ENCODE results near the gene PDE7B.

Gene PDE7B

DNA sequence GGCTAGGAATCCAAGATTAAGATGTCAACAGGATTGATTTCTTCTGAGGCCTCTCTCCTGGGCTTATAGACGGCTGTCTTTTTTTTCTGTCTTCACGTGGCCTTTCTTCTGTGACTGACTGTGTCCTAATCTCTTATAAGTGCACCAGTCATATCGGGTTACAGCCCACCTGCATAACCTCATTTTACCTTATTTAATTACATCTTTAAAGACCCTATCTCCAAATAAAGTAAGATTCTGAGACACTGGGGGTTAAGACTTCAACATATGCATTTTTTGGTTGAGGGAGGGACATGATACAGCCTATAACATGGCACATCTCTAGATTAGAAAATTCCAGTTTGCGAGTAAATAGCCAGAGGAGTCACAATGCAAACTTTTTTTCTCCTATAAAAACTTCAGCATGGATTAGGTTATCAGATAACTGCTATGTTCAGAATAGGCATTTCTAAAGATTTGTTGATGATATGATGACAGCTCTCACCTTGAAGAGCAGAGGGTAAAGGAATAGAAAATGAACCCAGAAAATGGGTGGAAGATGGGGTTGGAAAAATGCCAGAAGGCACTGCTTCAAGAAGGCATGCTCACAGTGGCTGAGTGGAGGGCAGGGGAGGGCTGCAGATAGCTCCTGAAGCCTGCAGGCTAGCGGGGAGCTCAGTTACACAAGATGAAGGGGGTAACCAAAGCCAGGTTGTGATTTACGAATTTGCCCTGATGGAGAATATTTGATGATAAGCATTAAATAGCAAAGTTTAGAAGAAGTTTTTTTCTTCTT is 8.7 kb upstream of the PDE7B start:
- DNase-seq (ENCODE audit: low read depth in 2 of 2), result no peak
- H3K4me3 ChIP-seq (replicated peaks in 1 of 2; ENCODE audit: low read depth in 2 of 2, low read length in 2 of 2), result no peak overlapping the region
- no peak for TF ChIP-seq CTCF (IDR thresholded peaks at IDR 0.05; ENCODE audit: low read depth, low read length)

- TF ChIP-seq CTCF (IDR thresholded peaks at IDR 0.05; ENCODE audit: low read depth, low read length), result no peak
- no peak overlapping the region for H3K4me3 ChIP-seq (replicated peaks in 1 of 2; ENCODE audit: low read depth in 2 of 2, low read length in 2 of 2)
- DNase-seq (ENCODE audit: low read depth in 2 of 2), result no peak
These were observed 619 bp upstream of the PDE7B start for GRCh38 chr6:135850882-135851281.

- peak in 1 of 2 donors; percentile 33 for DNase-seq (ENCODE audit: low read depth in 2 of 2)
- H3K4me3 ChIP-seq (replicated peaks in 1 of 2; ENCODE audit: low read depth in 2 of 2, low read length in 2 of 2), result peak overlapping the region; percentile 48 to 60
- no peak for TF ChIP-seq CTCF (IDR thresholded peaks at IDR 0.05; ENCODE audit: low read depth, low read length)
These were observed 1.2 kb downstream of the PDE7B start for GRCh38 chr6:135852746-135853145.

- peak overlapping the region; percentile 48 to 60 for H3K4me3 ChIP-seq (replicated peaks in 1 of 2; ENCODE audit: low read depth in 2 of 2, low read length in 2 of 2)
- TF ChIP-seq CTCF (IDR thresholded peaks at IDR 0.05; ENCODE audit: low read depth, low read length), result peak; percentile 19
- DNase-seq (ENCODE audit: low read depth in 2 of 2), result peak; percentile 58 to 71
These were observed 1.7 kb downstream of the PDE7B start for GRCh38 chr6:135853227-135853626.

- TF ChIP-seq CTCF (IDR thresholded peaks at IDR 0.05; ENCODE audit: low read depth, low read length), result no peak
- peak overlapping the region in 1 of 2 donors; percentile 48 for H3K4me3 ChIP-seq (replicated peaks in 1 of 2; ENCODE audit: low read depth in 2 of 2, low read length in 2 of 2)
- DNase-seq (ENCODE audit: low read depth in 2 of 2), result peak; percentile 18 to 60
These were observed 2.5 kb downstream of the PDE7B start for GRCh38 chr6:135853986-135854385.

- no peak overlapping the region for H3K4me3 ChIP-seq (replicated peaks in 1 of 2; ENCODE audit: low read depth in 2 of 2, low read length in 2 of 2)
- no peak for TF ChIP-seq CTCF (IDR thresholded peaks at IDR 0.05; ENCODE audit: low read depth, low read length)
These were observed 3.3 kb downstream of the PDE7B start for GRCh38 chr6:135854799-135855198.

GRCh38 chr6:135858931-135859330 is 7.4 kb downstream of the PDE7B start:
- TF ChIP-seq CTCF (IDR thresholded peaks at IDR 0.05; ENCODE audit: low read depth, low read length), result no peak
- no peak for DNase-seq (ENCODE audit: low read depth in 2 of 2)
- no peak overlapping the region for H3K4me3 ChIP-seq (replicated peaks in 1 of 2; ENCODE audit: low read depth in 2 of 2, low read length in 2 of 2)

More at GRCh38 chr6:135854799-135855198, 3.3 kb downstream of the PDE7B start:
- no peak for DNase-seq (ENCODE audit: low read depth in 2 of 2)

Measured in cardiac fibroblast (primary cell).